ENCODE data around the gene ADGB.

- TF ChIP-seq ATF7 (IDR thresholded peaks at IDR 0.05) (no peak), DNMT1 (IDR thresholded peaks at IDR 0.05) (no peak), POLR2A (conservative IDR thresholded peaks at IDR 0.05) (no peak)
- TF ChIP-seq, protein P1, sequence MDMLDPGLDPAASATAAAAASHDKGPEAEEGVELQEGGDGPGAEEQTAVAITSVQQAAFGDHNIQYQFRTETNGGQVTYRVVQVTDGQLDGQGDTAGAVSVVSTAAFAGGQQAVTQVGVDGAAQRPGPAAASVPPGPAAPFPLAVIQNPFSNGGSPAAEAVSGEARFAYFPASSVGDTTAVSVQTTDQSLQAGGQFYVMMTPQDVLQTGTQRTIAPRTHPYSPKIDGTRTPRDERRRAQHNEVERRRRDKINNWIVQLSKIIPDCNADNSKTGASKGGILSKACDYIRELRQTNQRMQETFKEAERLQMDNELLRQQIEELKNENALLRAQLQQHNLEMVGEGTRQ (CRISPR knock-in tag; IDR thresholded peaks at IDR 0.05) = no peak
- TF ChIP-seq, protein P2, sequence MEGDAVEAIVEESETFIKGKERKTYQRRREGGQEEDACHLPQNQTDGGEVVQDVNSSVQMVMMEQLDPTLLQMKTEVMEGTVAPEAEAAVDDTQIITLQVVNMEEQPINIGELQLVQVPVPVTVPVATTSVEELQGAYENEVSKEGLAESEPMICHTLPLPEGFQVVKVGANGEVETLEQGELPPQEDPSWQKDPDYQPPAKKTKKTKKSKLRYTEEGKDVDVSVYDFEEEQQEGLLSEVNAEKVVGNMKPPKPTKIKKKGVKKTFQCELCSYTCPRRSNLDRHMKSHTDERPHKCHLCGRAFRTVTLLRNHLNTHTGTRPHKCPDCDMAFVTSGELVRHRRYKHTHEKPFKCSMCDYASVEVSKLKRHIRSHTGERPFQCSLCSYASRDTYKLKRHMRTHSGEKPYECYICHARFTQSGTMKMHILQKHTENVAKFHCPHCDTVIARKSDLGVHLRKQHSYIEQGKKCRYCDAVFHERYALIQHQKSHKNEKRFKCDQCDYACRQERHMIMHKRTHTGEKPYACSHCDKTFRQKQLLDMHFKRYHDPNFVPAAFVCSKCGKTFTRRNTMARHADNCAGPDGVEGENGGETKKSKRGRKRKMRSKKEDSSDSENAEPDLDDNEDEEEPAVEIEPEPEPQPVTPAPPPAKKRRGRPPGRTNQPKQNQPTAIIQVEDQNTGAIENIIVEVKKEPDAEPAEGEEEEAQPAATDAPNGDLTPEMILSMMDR (IDR thresholded peaks at IDR 0.05 in 2 of 3, conservative IDR thresholded peaks at IDR 0.05 in 1 of 3; ENCODE audit: insufficient read depth in 2 of 3, low read depth in 1 of 3, low read length in 3 of 3) = no peak
Observed at GRCh38 chr6:146651482-146651863, 52.7 kb downstream of the ADGB start.
